NCI-H2196 (cell line): ENCODE measurements around the gene LRRC61.

Experiments used
- DNase-seq: peaks from one replicate; lab custom pipeline; 2025; ENCODE audit not compliant: unreplicated experiment; lab: John Stamatoyannopoulos, UW

The LRRC61 gene

GRCh38 chr7:150329331-150330120, 6.4 kb downstream of the LRRC61 start:
- DNase-seq: peak; percentile 26

GRCh38 chr7:150330211-150330885, 7.2 kb downstream of the LRRC61 start:
- no peak for DNase-seq

GRCh38 chr7:150332852-150333635, 9.9 kb downstream of the LRRC61 start:
- no peak for DNase-seq

GRCh38 chr7:150333659-150334058, 10.5 kb downstream of the LRRC61 start:
- no peak for DNase-seq

GRCh38 chr7:150334108-150334507, 11.0 kb downstream of the LRRC61 start:
- no peak for DNase-seq

GRCh38 chr7:150335108-150335773, 12.1 kb downstream of the LRRC61 start:
- DNase-seq: no peak

GRCh38 chr7:150335774-150336112, 12.6 kb downstream of the LRRC61 start:
- no peak for DNase-seq

GRCh38 chr7:150336746-150337145, 13.6 kb downstream of the LRRC61 start:
- DNase-seq: no peak

- DNase-seq: no peak
These were observed 14.0 kb downstream of the LRRC61 start for GRCh38 chr7:150337179-150337578.

- DNase-seq: no peak
These were observed 14.5 kb downstream of the LRRC61 start for GRCh38 chr7:150337659-150338081.

- DNase-seq: no peak
These were observed 15.1 kb downstream of the LRRC61 start for GRCh38 chr7:150338166-150338829.

GRCh38 chr7:150339409-150339809, 16.3 kb downstream of the LRRC61 start:
- no peak for DNase-seq

- no peak for DNase-seq
These were observed 17.0 kb downstream of the LRRC61 start for GRCh38 chr7:150340024-150340749.

GRCh38 chr7:150340875-150341262, 17.7 kb downstream of the LRRC61 start:
- no peak for DNase-seq

- no peak for DNase-seq
These were observed 18.3 kb downstream of the LRRC61 start, which contains the start of gene RARRES2 for GRCh38 chr7:150341263-150342120. Gene RARRES2 (minus strand): TSS chr7:150341629. CDS start chr7:150340609, 1,020 bp downstream.

GRCh38 chr7:150342121-150342408, 18.9 kb downstream of the LRRC61 start:
- DNase-seq: no peak

- DNase-seq: no peak
These were observed 20.1 kb downstream of the LRRC61 start for GRCh38 chr7:150343225-150343624.

- DNase-seq: no peak
These were observed 21.1 kb downstream of the LRRC61 start for GRCh38 chr7:150344299-150344698.

- DNase-seq: no peak
These were observed 21.9 kb downstream of the LRRC61 start for GRCh38 chr7:150345012-150345411.
